Keratinocyte (primary cell): ENCODE data around the gene RAB8A. TPM values are rescaled to one million over a fixed set of nuclear protein-coding genes. Genes with fewer than 3 reads are reported as not detected.

ENCODE experiments used
- DNase-seq: peaks from one replicate; pipeline ENCODE4 v3.0.0-alpha.2; 2011; ENCODE audit warnings: low read depth, missing footprints, low spot score
- FAIRE-seq: peaks from 2 replicates; lab custom pipeline; 2011; peaks lifted over from hg19 to GRCh38; lab: Jason Lieb, UNC
- H2AFZ ChIP-seq: 2 replicates; pipeline ENCODE4 v1.6.0; 2012; ENCODE audit warnings: low read length, control low read depth, inconsistent platforms; ENCODE audit not compliant: control insufficient read depth
- H3K27ac ChIP-seq: 2 replicates; pipeline ENCODE4 v1.5.1; 2011; ENCODE audit warnings: low read length; ENCODE audit not compliant: control insufficient read depth, insufficient read depth
- H3K27me3 ChIP-seq: 3 replicates; pipeline ENCODE4 v1.6.0; 2011; ENCODE audit warnings: low read length; ENCODE audit not compliant: control insufficient read depth, insufficient read depth; ENCODE audit errors: extremely low read depth
- H3K36me3 ChIP-seq, 2 experiments: 2 replicates in 1 of 2; 3 replicates in 1 of 2; pipeline ENCODE4 v1.5.1; 2011; ENCODE audit warnings: low read length in 2 of 2, mild to moderate bottlenecking in 1 of 2; ENCODE audit not compliant: control insufficient read depth in 2 of 2, insufficient read depth in 2 of 2; ENCODE audit errors: extremely low read depth in 1 of 2
- H3K4me1 ChIP-seq: 3 replicates; pipeline ENCODE4 v1.5.1; 2011; ENCODE audit warnings: low read length; ENCODE audit not compliant: control insufficient read depth, insufficient read depth; ENCODE audit errors: extremely low read depth
- H3K4me2 ChIP-seq: 3 replicates; pipeline ENCODE4 v1.6.0; 2011; ENCODE audit warnings: low read depth, low read length; ENCODE audit not compliant: control insufficient read depth, insufficient read depth; ENCODE audit errors: extremely low read depth
- H3K4me3 ChIP-seq, 3 experiments: fragments of 200-600 bp in 1 of 3; sonication (generic) in 1 of 3; 2 replicates in 2 of 3; 3 replicates in 1 of 3; pipeline ENCODE4 v1.5.1; 2011 to 2016; ENCODE audit warnings: low read length in 3 of 3, mild to moderate bottlenecking in 3 of 3, control low read depth in 2 of 3, inconsistent platforms in 1 of 3, low read depth in 1 of 3, mixed read lengths in 1 of 3, mixed run types in 1 of 3, moderate library complexity in 1 of 3; ENCODE audit not compliant: control insufficient read depth in 2 of 3, insufficient read depth in 2 of 3; ENCODE audit errors: extremely low read depth in 1 of 3
- H3K79me2 ChIP-seq: 2 replicates; pipeline ENCODE4 v1.6.0; 2012; ENCODE audit warnings: low read length; ENCODE audit not compliant: control insufficient read depth, insufficient read depth
- H3K9ac ChIP-seq: 3 replicates; pipeline ENCODE4 v1.6.0; 2011; ENCODE audit warnings: low read length; ENCODE audit not compliant: control insufficient read depth, insufficient read depth; ENCODE audit errors: extremely low read depth
- H3K9me1 ChIP-seq: 3 replicates; pipeline ENCODE4 v1.6.0; 2011; ENCODE audit warnings: low read length; ENCODE audit not compliant: control insufficient read depth, insufficient read depth; ENCODE audit errors: extremely low read depth
- H3K9me3 ChIP-seq: 2 replicates; pipeline ENCODE4 v1.5.1; 2012; ENCODE audit warnings: low read depth, low read length; ENCODE audit not compliant: control insufficient read depth
- H4K20me1 ChIP-seq: 3 replicates; pipeline ENCODE4 v1.6.0; 2011; ENCODE audit warnings: low read length; ENCODE audit not compliant: control insufficient read depth, insufficient read depth; ENCODE audit errors: extremely low read depth
- CTCF ChIP-seq, 3 experiments: IDR thresholded peaks in 1 of 3; conservative IDR thresholded peaks in 1 of 3; optimal IDR thresholded peaks in 1 of 3; 2 replicates in 2 of 3; 3 replicates in 1 of 3; pipeline versions ENCODE3 to v1.5.1; 2011; ENCODE audit warnings: low read length in 3 of 3, mild to moderate bottlenecking in 3 of 3, moderate library complexity in 2 of 3, control low read depth in 1 of 3, inconsistent platforms in 1 of 3; ENCODE audit not compliant: insufficient read depth in 2 of 3; ENCODE audit errors: extremely low read depth in 1 of 3
- EZH2 ChIP-seq: IDR thresholded peaks from one replicate; pipeline ENCODE4 v1.6.1; 2012; ENCODE audit warnings: inconsistent platforms, mild to moderate bottlenecking, low read length, moderate library complexity
- dilution Hi-C: fragments of 300-500 bp; cut with MboI; formaldehyde crosslinking; loops from one replicate; pipeline ENCODE4 v1.7.0; 2020; ENCODE audit warnings: low sequenced_read_pairs; ENCODE audit not compliant: extremely low pct_ligation_motif_present
- polyA plus RNA-seq, 5 experiments: library from polyadenylated mRNA; depleted of rRNA in 3 of 5; stranded (reverse) in 3 of 5; stranded (forward) in 1 of 5; unstranded in 1 of 5; fragments of >200 nt; gene quantifications; 1 replicate in 1 of 5; 2 replicates in 3 of 5; 3 replicates in 1 of 5; pipeline versions ENCODE4 v1.2.1 to v1.2.3, GENCODE V29; 2011 to 2012; ENCODE audit warnings: missing spikeins in 2 of 5, low read depth in 1 of 5, low replicate concordance in 1 of 5

Gene RAB8A
- polyA plus RNA-seq, 1 donor (not counting 4 experiments of a cell fraction or from before 2014, with no cell fraction given): 95.1 TPM

- Histone ChIP-seq H3K36me3 (no peaks in the 10 kb centered on the region), H3K4me2 (no peak overlapping the region), H4K20me1 (no peaks in the 10 kb centered on the region), H3K4me1 (no peaks in the 10 kb centered on the region), H3K27ac (no peak overlapping the region), H3K79me2 (no peaks in the 10 kb centered on the region), H3K4me3 (no peak overlapping the region), H3K27me3 (no peaks in the 10 kb centered on the region), H3K9ac (no peak overlapping the region), H3K9me1 (no peaks in the 10 kb centered on the region), H3K9me3 (no peaks in the 10 kb centered on the region), H2AFZ (no peak overlapping the region)
- DNase-seq: no peak
- no peak for TF ChIP-seq EZH2
- no peak for TF ChIP-seq CTCF (optimal IDR thresholded peaks at IDR 0.05 in 1 of 3, IDR thresholded peaks at IDR 0.05 in 1 of 3, conservative IDR thresholded peaks at IDR 0.05 in 1 of 3; ENCODE audit: extremely low read depth in 1 of 3, insufficient read depth in 2 of 3, low read length in 3 of 3)
- no peak for FAIRE-seq
- dilution Hi-C loops: no loop called here
Observed at GRCh38 chr19:16148443-16149229, 36.9 kb downstream of the RAB8A start.

GRCh38 chr19:16153582-16154336 is 42.1 kb downstream of the RAB8A start:
- H3K9me1 ChIP-seq: no peaks in the 10 kb centered on the region
- H3K4me1 ChIP-seq: no peaks in the 10 kb centered on the region
- H3K27me3 ChIP-seq: no peaks in the 10 kb centered on the region
- no peaks in the 10 kb centered on the region for H3K79me2 ChIP-seq
- H3K9me3 ChIP-seq: no peaks in the 10 kb centered on the region
- FAIRE-seq (no peak), DNase-seq (no peak)
- no peak for TF ChIP-seq EZH2
- no peak for TF ChIP-seq CTCF (optimal IDR thresholded peaks at IDR 0.05 in 1 of 3, IDR thresholded peaks at IDR 0.05 in 1 of 3, conservative IDR thresholded peaks at IDR 0.05 in 1 of 3; ENCODE audit: extremely low read depth in 1 of 3, insufficient read depth in 2 of 3, low read length in 3 of 3)
- dilution Hi-C loops: no loop called here
- H3K9ac ChIP-seq: no peak overlapping the region
- H3K4me2 ChIP-seq: no peak overlapping the region
- H4K20me1 ChIP-seq: no peaks in the 10 kb centered on the region
- H3K27ac ChIP-seq: no peak overlapping the region
- no peak overlapping the region for H3K4me3 ChIP-seq
- H2AFZ ChIP-seq: no peak overlapping the region
- no peaks in the 10 kb centered on the region for H3K36me3 ChIP-seq
